Measurements from ENCODE around the gene MOSMO.
A peak's percentile ranks its signal among the peaks of the same experiment; 100 is the strongest.

Gene MOSMO

GRCh38 chr16:22092143-22092933 lies 84.4 kb downstream of the MOSMO start, which contains the start of gene VWA3A:
Gene VWA3A (plus strand): TSS chr16:22092541. CDS start chr16:22092638, 97 bp downstream.
- H4K8ac ChIP-seq (ENCODE audit: low read depth, low read length): no peak within 1 kb of the TSS
- no peak within 1 kb of the TSS for H3K27ac ChIP-seq (ENCODE audit: low read depth, low read length)
- H3K23ac ChIP-seq (ENCODE audit: low read length): no peak within 1 kb of the TSS
- no peaks in the 10 kb centered on the region for H3K79me1 ChIP-seq (ENCODE audit: low read length)
- H2BK5ac ChIP-seq (ENCODE audit: low read depth, low read length, poor library complexity): no peak within 1 kb of the TSS
- H3K9me3 ChIP-seq (ENCODE audit: insufficient read depth, low read depth, low read length): no peaks in the 10 kb centered on the region
- no peaks in the 10 kb centered on the region for H3K36me3 ChIP-seq (ENCODE audit: control insufficient read depth in 1 of 2, insufficient read depth in 2 of 2, low read length in 2 of 2)
- WGBS (ENCODE audit: extremely low coverage, insufficient coverage, insufficient read length): no CpG with 5 or more reads among the region's 9 CpGs
- no peak within 1 kb of the TSS for H4K91ac ChIP-seq (ENCODE audit: low read depth, low read length)
- no peak within 1 kb of the TSS for H3K4ac ChIP-seq (ENCODE audit: low read depth, low read length)
- H2BK12ac ChIP-seq (ENCODE audit: low read length): no peak within 1 kb of the TSS
- DNase-seq: peak; percentile 85 to 93
- no peak within 1 kb of the TSS for H3K4me2 ChIP-seq (ENCODE audit: low read length)
- no peak within 1 kb of the TSS for H2AK5ac ChIP-seq (ENCODE audit: low read length)
- H4K12ac ChIP-seq (ENCODE audit: low read depth, low read length): no peak within 1 kb of the TSS
- no peak within 1 kb of the TSS for H3K9ac ChIP-seq (ENCODE audit: low read length)
- no peak within 1 kb of the TSS for H2AFZ ChIP-seq (ENCODE audit: insufficient read depth, low read length, poor library complexity)
- H3K4me1 ChIP-seq (ENCODE audit: control insufficient read depth in 1 of 2, insufficient read depth in 2 of 2, low read length in 2 of 2): peaks cover 0 to 2% of the 10 kb centered on the region in 2 experiments
- no peak within 1 kb of the TSS for H3K14ac ChIP-seq (ENCODE audit: low read length)
- no peaks in the 10 kb centered on the region for H3K27me3 ChIP-seq (ENCODE audit: insufficient read depth, low read length)
- H2BK120ac ChIP-seq (ENCODE audit: insufficient read depth, low read length, poor library complexity): no peak within 1 kb of the TSS
- H3K79me2 ChIP-seq (ENCODE audit: control insufficient read depth, insufficient read depth, low read length, poor library complexity): no peaks in the 10 kb centered on the region
- H3K4me3 ChIP-seq (ENCODE audit: low read depth, low read length): no peak within 1 kb of the TSS
- H3K18ac ChIP-seq (ENCODE audit: low read length): no peak within 1 kb of the TSS

- Histone ChIP-seq H2BK12ac (ENCODE audit: low read length) (no peak overlapping the region), H4K91ac (ENCODE audit: low read depth, low read length) (no peak overlapping the region), H3K4ac (ENCODE audit: low read depth, low read length) (no peak overlapping the region), H3K23ac (ENCODE audit: low read length) (no peak overlapping the region), H2AFZ (ENCODE audit: insufficient read depth, low read length, poor library complexity) (no peak overlapping the region), H3K27ac (ENCODE audit: low read depth, low read length) (no peak overlapping the region), H3K14ac (ENCODE audit: low read length) (no peak overlapping the region), H3K9me3 (ENCODE audit: insufficient read depth, low read depth, low read length) (no peaks in the 10 kb centered on the region), H4K12ac (ENCODE audit: low read depth, low read length) (no peak overlapping the region), H3K4me2 (ENCODE audit: low read length) (no peak overlapping the region), H2BK5ac (ENCODE audit: low read depth, low read length, poor library complexity) (no peak overlapping the region), H2BK120ac (ENCODE audit: insufficient read depth, low read length, poor library complexity) (no peak overlapping the region), H3K27me3 (ENCODE audit: insufficient read depth, low read length) (no peaks in the 10 kb centered on the region), H3K79me2 (ENCODE audit: control insufficient read depth, insufficient read depth, low read length, poor library complexity) (no peaks in the 10 kb centered on the region), H2AK5ac (ENCODE audit: low read length) (no peak overlapping the region), H3K36me3 (ENCODE audit: control insufficient read depth in 1 of 2, insufficient read depth in 2 of 2, low read length in 2 of 2) (no peaks in the 10 kb centered on the region), H3K79me1 (ENCODE audit: low read length) (no peaks in the 10 kb centered on the region), H3K4me1 (ENCODE audit: control insufficient read depth in 1 of 2, insufficient read depth in 2 of 2, low read length in 2 of 2) (peaks cover 0 to 2% of the 10 kb centered on the region in 2 experiments), H3K4me3 (ENCODE audit: low read depth, low read length) (no peak overlapping the region), H3K9ac (ENCODE audit: low read length) (no peak overlapping the region), H3K18ac (ENCODE audit: low read length) (no peak overlapping the region), H4K8ac (ENCODE audit: low read depth, low read length) (no peak overlapping the region)
- DNase-seq: no peak
- WGBS (ENCODE audit: extremely low coverage, insufficient coverage, insufficient read length): no CpG with 5 or more reads among the region's 3 CpGs
Measured at GRCh38 chr16:22093331-22093730, 85.4 kb downstream of the MOSMO start.

DNA sequence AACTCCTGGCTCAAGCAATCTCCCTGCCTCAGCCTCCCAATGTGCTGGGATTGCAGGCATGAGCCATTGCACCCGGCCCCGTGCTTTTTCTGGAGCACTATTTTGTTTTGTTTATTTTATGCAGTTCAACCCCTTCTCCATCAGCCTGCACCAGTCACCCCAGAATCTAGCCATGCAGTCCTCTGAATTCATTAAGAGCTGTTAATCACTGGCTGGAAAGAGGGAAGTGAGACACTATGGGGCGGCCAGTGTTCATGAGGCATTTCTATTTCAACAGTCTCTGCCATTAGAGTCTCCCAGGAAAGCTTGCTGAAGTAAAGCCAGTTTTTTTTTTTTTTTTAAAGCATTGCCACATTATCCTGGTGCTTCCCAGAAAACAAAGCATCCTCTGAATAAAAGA lies 86.1 kb downstream of the MOSMO start:
- Histone ChIP-seq H4K8ac (ENCODE audit: low read depth, low read length) (no peak overlapping the region), H3K4me1 (ENCODE audit: control insufficient read depth in 1 of 2, insufficient read depth in 2 of 2, low read length in 2 of 2) (peaks cover 0 to 2% of the 10 kb centered on the region in 2 experiments), H3K9ac (ENCODE audit: low read length) (no peak overlapping the region), H4K12ac (ENCODE audit: low read depth, low read length) (no peak overlapping the region), H3K14ac (ENCODE audit: low read length) (no peak overlapping the region), H2BK120ac (ENCODE audit: insufficient read depth, low read length, poor library complexity) (no peak overlapping the region), H3K79me1 (ENCODE audit: low read length) (no peaks in the 10 kb centered on the region), H3K36me3 (ENCODE audit: control insufficient read depth in 1 of 2, insufficient read depth in 2 of 2, low read length in 2 of 2) (no peaks in the 10 kb centered on the region), H3K9me3 (ENCODE audit: insufficient read depth, low read depth, low read length) (no peaks in the 10 kb centered on the region), H3K27ac (ENCODE audit: low read depth, low read length) (no peak overlapping the region), H3K27me3 (ENCODE audit: insufficient read depth, low read length) (no peaks in the 10 kb centered on the region), H4K91ac (ENCODE audit: low read depth, low read length) (no peak overlapping the region), H2AK5ac (ENCODE audit: low read length) (no peak overlapping the region), H2BK12ac (ENCODE audit: low read length) (no peak overlapping the region), H3K23ac (ENCODE audit: low read length) (no peak overlapping the region), H3K4me2 (ENCODE audit: low read length) (no peak overlapping the region), H3K4me3 (ENCODE audit: low read depth, low read length) (no peak overlapping the region), H3K79me2 (ENCODE audit: control insufficient read depth, insufficient read depth, low read length, poor library complexity) (no peaks in the 10 kb centered on the region), H3K18ac (ENCODE audit: low read length) (no peak overlapping the region), H3K4ac (ENCODE audit: low read depth, low read length) (no peak overlapping the region), H2BK5ac (ENCODE audit: low read depth, low read length, poor library complexity) (no peak overlapping the region), H2AFZ (ENCODE audit: insufficient read depth, low read length, poor library complexity) (no peak overlapping the region)
- no peak for DNase-seq
- no CpG with 5 or more reads among the region's 3 CpGs for WGBS (ENCODE audit: extremely low coverage, insufficient coverage, insufficient read length)

DNA sequence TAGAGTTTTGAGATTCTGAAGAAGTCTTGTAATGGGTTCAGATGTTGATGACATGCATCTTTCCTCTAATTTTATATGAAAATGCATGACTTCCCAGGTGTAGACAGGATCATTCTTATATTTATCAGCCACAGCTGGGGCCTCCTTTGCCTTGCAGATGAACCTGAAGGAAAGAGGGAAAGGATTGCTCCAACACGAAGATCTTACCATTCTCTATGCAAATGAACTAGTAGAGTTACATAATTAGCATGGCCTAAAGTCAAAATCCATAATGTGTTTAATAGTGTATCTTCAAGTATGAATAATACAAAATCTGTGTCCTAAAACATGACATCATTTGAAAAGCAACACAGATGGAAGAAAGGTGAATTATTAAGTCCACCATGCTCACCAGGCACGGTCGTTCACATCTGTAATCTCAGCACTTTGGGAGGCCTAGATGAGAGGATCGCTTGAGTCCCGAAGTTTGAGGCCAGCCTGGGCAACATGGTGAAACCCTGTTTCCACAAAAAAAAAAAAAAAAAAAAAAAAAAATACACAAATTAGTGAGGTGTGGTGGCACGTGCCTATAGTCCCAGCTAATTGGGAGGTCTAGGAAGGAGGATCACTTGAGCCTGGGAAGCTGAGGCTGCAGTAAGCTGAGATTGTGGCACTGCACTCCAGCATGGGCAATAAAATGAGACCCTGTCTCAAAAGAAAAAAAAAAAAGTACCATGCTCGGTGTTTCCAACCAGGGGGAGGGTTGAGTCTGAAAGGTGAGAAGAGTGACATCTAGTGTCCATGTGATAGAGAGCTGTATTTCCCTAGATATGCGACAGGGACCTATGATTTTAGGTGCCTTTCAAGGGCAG lies 90.7 kb downstream of the MOSMO start:
- H3K79me1 ChIP-seq (ENCODE audit: low read length): no peaks in the 10 kb centered on the region
- WGBS (ENCODE audit: extremely low coverage, insufficient coverage, insufficient read length): no CpG with 5 or more reads among the region's 8 CpGs
- H2BK12ac ChIP-seq (ENCODE audit: low read length): no peak overlapping the region
- no peaks in the 10 kb centered on the region for H3K4me1 ChIP-seq (ENCODE audit: control insufficient read depth in 1 of 2, insufficient read depth in 2 of 2, low read length in 2 of 2)
- DNase-seq: peak; percentile 7 to 67
- H2AFZ ChIP-seq (ENCODE audit: insufficient read depth, low read length, poor library complexity): no peak overlapping the region
- no peak overlapping the region for H3K23ac ChIP-seq (ENCODE audit: low read length)
- H3K4me2 ChIP-seq (ENCODE audit: low read length): no peak overlapping the region
- H3K9ac ChIP-seq (ENCODE audit: low read length): no peak overlapping the region
- no peaks in the 10 kb centered on the region for H3K9me3 ChIP-seq (ENCODE audit: insufficient read depth, low read depth, low read length)
- no peak overlapping the region for H2BK5ac ChIP-seq (ENCODE audit: low read depth, low read length, poor library complexity)
- no peaks in the 10 kb centered on the region for H3K27me3 ChIP-seq (ENCODE audit: insufficient read depth, low read length)
- H3K36me3 ChIP-seq (ENCODE audit: control insufficient read depth in 1 of 2, insufficient read depth in 2 of 2, low read length in 2 of 2): no peaks in the 10 kb centered on the region
- no peak overlapping the region for H4K91ac ChIP-seq (ENCODE audit: low read depth, low read length)
- no peak overlapping the region for H2AK5ac ChIP-seq (ENCODE audit: low read length)
- H3K4me3 ChIP-seq (ENCODE audit: low read depth, low read length): no peak overlapping the region
- no peak overlapping the region for H3K4ac ChIP-seq (ENCODE audit: low read depth, low read length)
- no peak overlapping the region for H4K8ac ChIP-seq (ENCODE audit: low read depth, low read length)
- no peak overlapping the region for H3K14ac ChIP-seq (ENCODE audit: low read length)
- H2BK120ac ChIP-seq (ENCODE audit: insufficient read depth, low read length, poor library complexity): no peak overlapping the region
- H4K12ac ChIP-seq (ENCODE audit: low read depth, low read length): no peak overlapping the region
- H3K79me2 ChIP-seq (ENCODE audit: control insufficient read depth, insufficient read depth, low read length, poor library complexity): no peaks in the 10 kb centered on the region
- H3K27ac ChIP-seq (ENCODE audit: low read depth, low read length): no peak overlapping the region
- no peak overlapping the region for H3K18ac ChIP-seq (ENCODE audit: low read length)

Data from trophoblast cell (in vitro differentiated cells and primary cell).